Mucosa of descending colon (tissue), 3 donors: ENCODE results near the gene PITPNM2. TPM values are rescaled to one million over a fixed set of nuclear protein-coding genes. Genes with fewer than 3 reads are reported as not detected.

Experiments
- ATAC-seq: fragments of 200-7000 bp; cut with Tn5 transposase; one replicate; pipeline ENCODE4 v1.9.1; 2020; ENCODE audit warnings: mild to moderate bottlenecking, moderate library complexity
- DNase-seq, 3 donors: peaks; one replicate each; pipeline ENCODE4 v3.0.0-alpha.2; 2020
- H3K36me3 ChIP-seq: fragments of 200-600 bp; one replicate; pipeline ENCODE4 v1.8.0; 2021; ENCODE audit warnings: low read depth, mild to moderate bottlenecking
- H3K4me1 ChIP-seq: fragments of 200-600 bp; one replicate; pipeline ENCODE4 v1.8.0; 2021; ENCODE audit warnings: low read depth, mild to moderate bottlenecking
- H3K4me3 ChIP-seq: fragments of 200-600 bp; one replicate; pipeline ENCODE4 v1.8.0; 2021; ENCODE audit warnings: mild to moderate bottlenecking
- H3K9me3 ChIP-seq: fragments of 200-600 bp; one replicate; pipeline ENCODE4 v1.8.0; 2021; ENCODE audit warnings: mild to moderate bottlenecking
- intact Hi-C, 2 donors: fragments of 100-400 bp; cut with DNase I in 1 of 2; cut with micrococcal nuclease in 1 of 2; formaldehyde crosslinking; loops; one replicate each; pipeline versions ENCODE4 v1.11.0 to v1.11.1; 2022; cut with DNase I, micrococcal nuclease
- total RNA-seq, 3 donors: library from RNA; stranded (reverse); fragmentation: NEBNext Ultra II Directional in 2 of 3; extraction: Animal tissue kit (Norgen Biotek cat#: 25700) in 2 of 3; gene quantifications; one replicate each; pipeline versions ENCODE4 v1.2.1 to v1.2.4, GENCODE V29; 2021 to 2023
- TF ChIP-seq, protein P1 (sequence below): fragments of 200-600 bp; IDR thresholded peaks from one replicate; pipeline ENCODE4 v1.8.0; 2022; ENCODE audit warnings: antibody characterized with exemption, mild to moderate bottlenecking
- donor health status: DM: no; HTN: no; CAD: no; lungs with moderate emphysema.
- donor health status: DM: no; HTN: no; CAD: no.
- donor health status: DM: no; HTN: yes; CAD: no.

The PITPNM2 gene
- total RNA-seq, 3 donors from 2014 or later = 16.7 to 22.7 (median 20.8) TPM

DNA sequence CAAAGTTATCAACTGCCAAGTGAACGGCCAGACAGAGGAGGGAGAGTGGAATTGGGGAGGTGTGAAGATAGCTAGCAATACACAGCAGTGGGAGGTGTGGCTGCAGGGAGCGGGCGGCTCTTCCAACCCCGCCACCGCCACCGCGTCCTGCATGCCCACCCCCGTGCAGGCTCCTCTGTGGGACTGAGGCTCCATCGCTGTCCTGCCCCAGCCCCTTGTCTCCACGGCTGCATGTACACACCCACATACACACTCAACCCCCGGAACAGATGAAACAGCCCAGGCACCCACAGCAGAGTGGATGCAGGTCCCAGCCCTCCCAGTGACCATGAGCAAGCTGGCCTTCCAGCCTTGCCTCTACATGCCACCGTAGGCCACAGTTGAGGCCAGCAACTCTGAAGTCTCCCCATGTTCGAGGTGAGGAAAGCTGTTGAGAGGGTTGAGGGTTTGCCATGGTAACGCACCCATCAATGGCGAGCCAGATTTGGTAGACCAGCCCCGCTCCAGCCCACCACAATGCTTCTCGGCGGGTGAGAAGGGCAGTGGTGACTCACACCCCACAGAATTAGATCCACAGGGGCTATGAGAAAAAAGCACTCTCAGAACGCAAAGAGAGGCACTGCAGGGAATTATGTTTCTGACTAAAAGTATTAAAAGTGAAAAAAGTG, 39.3 kb downstream of the PITPNM2 start:
- Histone ChIP-seq H3K36me3 (no peaks in the 10 kb centered on the region), H3K4me3 (no peak overlapping the region), H3K9me3 (no peaks in the 10 kb centered on the region), H3K4me1 (no peaks in the 10 kb centered on the region)
- ATAC-seq (no peak), DNase-seq (no peak)
- intact Hi-C loops = no loop called here
- TF ChIP-seq, protein P1, sequence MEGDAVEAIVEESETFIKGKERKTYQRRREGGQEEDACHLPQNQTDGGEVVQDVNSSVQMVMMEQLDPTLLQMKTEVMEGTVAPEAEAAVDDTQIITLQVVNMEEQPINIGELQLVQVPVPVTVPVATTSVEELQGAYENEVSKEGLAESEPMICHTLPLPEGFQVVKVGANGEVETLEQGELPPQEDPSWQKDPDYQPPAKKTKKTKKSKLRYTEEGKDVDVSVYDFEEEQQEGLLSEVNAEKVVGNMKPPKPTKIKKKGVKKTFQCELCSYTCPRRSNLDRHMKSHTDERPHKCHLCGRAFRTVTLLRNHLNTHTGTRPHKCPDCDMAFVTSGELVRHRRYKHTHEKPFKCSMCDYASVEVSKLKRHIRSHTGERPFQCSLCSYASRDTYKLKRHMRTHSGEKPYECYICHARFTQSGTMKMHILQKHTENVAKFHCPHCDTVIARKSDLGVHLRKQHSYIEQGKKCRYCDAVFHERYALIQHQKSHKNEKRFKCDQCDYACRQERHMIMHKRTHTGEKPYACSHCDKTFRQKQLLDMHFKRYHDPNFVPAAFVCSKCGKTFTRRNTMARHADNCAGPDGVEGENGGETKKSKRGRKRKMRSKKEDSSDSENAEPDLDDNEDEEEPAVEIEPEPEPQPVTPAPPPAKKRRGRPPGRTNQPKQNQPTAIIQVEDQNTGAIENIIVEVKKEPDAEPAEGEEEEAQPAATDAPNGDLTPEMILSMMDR = no peak

DNA sequence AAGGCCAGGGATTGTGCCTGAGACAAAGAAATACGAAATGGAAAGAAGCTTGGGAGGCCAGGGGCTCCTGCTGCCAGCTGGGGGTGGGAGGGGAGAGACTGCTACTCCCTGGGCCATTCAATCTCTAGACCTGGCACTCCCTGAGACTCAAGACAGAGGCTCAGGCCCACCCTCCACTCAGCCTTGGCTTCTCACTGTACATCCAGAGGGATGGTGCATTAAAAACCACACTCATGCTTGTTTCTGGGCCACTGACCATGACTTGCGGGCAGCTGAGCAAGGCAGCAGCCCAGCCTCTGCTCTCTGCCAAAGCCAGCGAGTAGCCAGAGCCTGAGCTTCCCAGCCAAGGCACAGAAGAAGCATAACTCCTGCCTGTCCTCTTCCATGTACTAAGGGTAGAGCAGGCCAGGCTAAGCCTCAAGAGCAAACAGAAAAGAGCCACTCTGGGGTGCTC, 41.5 kb downstream of the PITPNM2 start:
- intact Hi-C loops = no loop called here
- Histone ChIP-seq H3K4me3 (no peak overlapping the region), H3K36me3 (no peaks in the 10 kb centered on the region), H3K9me3 (no peaks in the 10 kb centered on the region), H3K4me1 (no peaks in the 10 kb centered on the region)
- TF ChIP-seq, protein P1 = no peak
- no peak for ATAC-seq
- DNase-seq = no peak

DNA sequence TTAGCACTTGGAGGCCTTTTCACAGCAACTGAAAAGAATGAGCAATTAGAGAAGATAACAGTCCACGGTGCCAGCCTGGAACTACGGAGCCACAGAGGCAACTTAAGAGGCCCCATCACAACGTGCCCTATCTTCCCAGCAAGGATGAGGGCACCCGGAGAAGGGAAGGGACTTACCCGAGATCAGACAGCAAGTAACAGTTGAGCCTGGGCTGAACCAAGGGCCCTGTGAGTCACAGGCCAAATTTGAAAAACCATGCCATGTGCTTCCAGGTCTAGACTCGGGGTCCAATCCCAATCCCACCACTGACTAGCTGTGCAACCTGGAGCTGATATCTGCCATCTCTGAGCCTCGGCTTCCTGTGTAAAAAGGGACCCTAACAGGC, 42.2 kb downstream of the PITPNM2 start:
- no peak overlapping the region for H3K4me3 ChIP-seq
- H3K36me3 ChIP-seq = no peaks in the 10 kb centered on the region
- ATAC-seq = no peak
- H3K9me3 ChIP-seq = no peaks in the 10 kb centered on the region
- DNase-seq = no peak
- intact Hi-C loops = no loop called here
- no peaks in the 10 kb centered on the region for H3K4me1 ChIP-seq
- TF ChIP-seq, protein P1 = no peak

DNA sequence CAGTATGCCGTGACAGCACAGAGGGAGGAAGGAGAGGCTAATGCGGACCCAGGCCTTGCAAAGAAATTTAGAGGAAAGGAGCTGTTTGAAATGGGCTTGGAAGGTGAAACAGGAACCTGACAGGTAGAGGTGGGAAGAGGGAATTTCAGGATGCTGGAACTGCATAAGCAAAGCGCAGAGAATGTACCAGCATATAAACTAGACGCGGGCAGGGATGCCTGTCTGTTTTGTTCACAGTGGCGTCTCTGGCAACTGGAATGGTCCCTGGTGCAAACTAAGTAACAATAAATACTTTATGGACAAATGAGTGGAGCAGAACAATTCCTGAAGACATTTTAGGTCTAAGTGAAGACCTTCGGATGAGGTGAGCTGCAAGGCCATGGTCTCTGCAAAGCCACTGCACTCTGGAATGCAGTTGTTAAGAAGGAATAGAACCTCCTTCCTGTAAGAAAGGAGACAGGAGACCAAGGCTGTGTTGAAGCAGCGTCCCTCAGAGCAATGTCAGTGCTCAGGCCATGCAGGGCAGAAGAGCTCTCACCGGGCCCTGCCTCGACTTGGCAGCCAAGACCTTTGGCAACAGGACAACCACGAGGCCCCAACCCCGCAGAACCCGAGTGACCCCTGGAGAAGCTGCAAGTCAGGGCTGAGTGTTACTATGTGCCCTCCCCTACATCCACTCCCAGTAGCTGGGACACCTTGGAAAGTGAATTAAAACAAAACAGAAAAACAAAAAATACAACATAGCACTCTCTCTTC, 42.8 kb downstream of the PITPNM2 start:
- H3K4me1 ChIP-seq = no peaks in the 10 kb centered on the region
- no peak overlapping the region for H3K4me3 ChIP-seq
- no peaks in the 10 kb centered on the region for H3K9me3 ChIP-seq
- no peaks in the 10 kb centered on the region for H3K36me3 ChIP-seq
- DNase-seq (no peak), ATAC-seq (no peak)
- TF ChIP-seq, protein P1 = no peak
- intact Hi-C loops = no loop called here

DNA sequence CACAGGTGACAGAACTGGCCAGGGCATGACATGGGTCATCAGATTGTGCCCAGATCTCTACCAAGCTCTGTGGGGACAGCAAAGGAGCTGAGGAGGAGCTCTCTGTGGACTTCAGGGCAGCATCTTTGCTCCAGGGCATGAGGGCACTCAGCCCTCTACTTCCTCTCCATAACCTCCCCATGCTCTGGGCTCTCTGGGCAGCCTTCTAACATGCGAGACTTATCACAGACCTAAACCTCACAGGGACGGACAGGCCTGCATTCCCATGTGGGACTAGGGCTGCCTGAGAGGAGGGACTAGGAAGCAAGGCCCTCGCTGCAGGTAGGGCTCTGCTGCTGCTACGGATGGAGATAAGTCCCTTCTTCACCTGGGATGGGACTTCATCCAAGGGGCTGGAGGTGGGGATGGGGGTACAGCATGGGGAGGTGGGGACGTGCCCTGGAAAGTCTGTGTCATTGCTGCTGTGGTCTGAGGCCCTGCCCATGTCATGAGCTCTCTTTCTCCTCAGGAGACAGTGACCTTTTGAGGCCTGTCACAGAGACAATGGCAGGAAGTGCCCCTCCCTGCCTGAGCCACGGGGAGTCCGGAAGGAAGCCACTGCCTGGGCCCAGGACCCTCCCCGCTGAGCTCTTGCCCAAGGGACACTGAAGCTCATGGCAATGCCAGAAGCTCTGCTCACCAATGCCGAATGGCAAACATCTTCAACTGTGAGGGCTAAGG, 44.1 kb downstream of the PITPNM2 start:
- peak; percentile 77 for ATAC-seq
- DNase-seq = peak in 2 of 3 donors; percentile 30 to 82
- Histone ChIP-seq H3K36me3 (no peaks in the 10 kb centered on the region), H3K4me1 (no peaks in the 10 kb centered on the region), H3K9me3 (no peaks in the 10 kb centered on the region), H3K4me3 (no peak overlapping the region)
- TF ChIP-seq, protein P1 = no peak
- intact Hi-C loops = no loop called here
